Upper lobe of left lung (tissue), 6 donors: ENCODE data around the gene KLHL29. TPM values are rescaled to one million over a fixed set of nuclear protein-coding genes. Genes with fewer than 3 reads are reported as not detected.

ENCODE experiments used
- ATAC-seq, 2 donors: fragments of 200-7000 bp; cut with Tn5 transposase; one replicate each; pipeline ENCODE4 v1.9.1; 2022; ENCODE audit warnings: mild to moderate bottlenecking in 2 of 2, moderate library complexity in 2 of 2; ENCODE audit not compliant: low FRiP score in 2 of 2
- DNase-seq, 2 donors: peaks; one replicate each; pipeline ENCODE4 v3.0.0-alpha.2; 2019 to 2020
- H3K27ac ChIP-seq, 4 donors: fragments of 200-600 bp; sonication (generic); one replicate each; pipeline ENCODE4 v1.5.1; 2016 to 2019
- H3K27me3 ChIP-seq, 4 donors: fragments of 200-600 bp; sonication (generic); one replicate each; pipeline ENCODE4 v1.5.1; 2017 to 2019
- H3K36me3 ChIP-seq, 4 donors: fragments of 200-600 bp; sonication (generic); one replicate each; pipeline ENCODE4 v1.5.1; 2016 to 2019
- H3K4me1 ChIP-seq, 4 donors: fragments of 200-600 bp; sonication (generic); one replicate each; pipeline ENCODE4 v1.5.1; 2018 to 2019
- H3K4me3 ChIP-seq, 4 donors: fragments of 200-600 bp; sonication (generic); one replicate each; pipeline ENCODE4 v1.5.1; 2017 to 2019; ENCODE audit warnings: mild to moderate bottlenecking in 2 of 4, moderate library complexity in 1 of 4
- H3K9me3 ChIP-seq, 4 donors: fragments of 200-600 bp; sonication (generic); one replicate each; pipeline ENCODE4 v1.5.1; 2018 to 2019
- CTCF ChIP-seq, 6 experiments: fragments of 450-650 bp in 4 of 6; fragments of 200-600 bp in 2 of 6; sonication (generic) in 2 of 6; IDR thresholded peaks; one replicate each; pipeline ENCODE4 v1.5.1; 2016 to 2019; ENCODE audit warnings: antibody characterized with exemption in 6 of 6
- EP300 ChIP-seq, 4 donors: sonication (generic); formaldehyde crosslinking; IDR thresholded peaks; one replicate each; pipeline ENCODE4 v1.5.1; 2017; ENCODE audit warnings: antibody characterized with exemption in 4 of 4, control low read depth in 2 of 4
- POLR2A ChIP-seq, 4 donors: fragments of 450-650 bp; IDR thresholded peaks; one replicate each; pipeline ENCODE4 v1.5.1; 2016 to 2017; ENCODE audit warnings: antibody characterized with exemption in 4 of 4, mild to moderate bottlenecking in 2 of 4
- POLR2AphosphoS5 ChIP-seq, 2 donors: sonication (generic); formaldehyde crosslinking; IDR thresholded peaks; one replicate each; pipeline ENCODE4 v1.5.1; 2017; ENCODE audit warnings: antibody characterized with exemption in 2 of 2
- WGBS, 2 donors: methylation state at CpG; one replicate each; pipeline ENCODE4 v1.1.5; 2017 to 2018; 5-methylcytosine and 5-hydroxymethylcytosine counted together
- total RNA-seq, 6 donors: library from RNA; depleted of rRNA in 4 of 6; stranded (reverse); fragments of >200 nt in 4 of 6; gene quantifications; one replicate each; pipeline versions ENCODE4 v1.1.0 to v1.2.1, GENCODE V29; 2016 to 2021
- donor health status: DM: no; HTN: no; CAD: no; lungs with moderate emphysema.
- donor health status: DM: no; HTN: yes; CAD: no; lungs with severe emphysema.

KLHL29 gene
- total RNA-seq, 6 donors from 2014 or later = 8.6 to 34.4 (median 18.2) TPM

- no peaks in the 10 kb centered on the region for H3K27me3 ChIP-seq
- ATAC-seq = no peak
- H3K4me1 ChIP-seq = peaks cover 0 to 16% (median 6%) of the 10 kb centered on the region in 4 donors
- H3K27ac ChIP-seq = no peak overlapping the region
- no peak for DNase-seq
- TF ChIP-seq CTCF (IDR thresholded peaks at IDR 0.05) (no peak), EP300 (IDR thresholded peaks at IDR 0.05) (no peak), POLR2A (IDR thresholded peaks at IDR 0.05) (no peak), POLR2AphosphoS5 (IDR thresholded peaks at IDR 0.05) (no peak)
- 87% methylated on average over 13 of the region's 13 CpGs for WGBS, 2 donors
- no peaks in the 10 kb centered on the region for H3K36me3 ChIP-seq
- no peak overlapping the region for H3K4me3 ChIP-seq
- H3K9me3 ChIP-seq = no peaks in the 10 kb centered on the region
Measured at GRCh38 chr2:23457990-23458682, 73.2 kb downstream of the KLHL29 start.

DNA sequence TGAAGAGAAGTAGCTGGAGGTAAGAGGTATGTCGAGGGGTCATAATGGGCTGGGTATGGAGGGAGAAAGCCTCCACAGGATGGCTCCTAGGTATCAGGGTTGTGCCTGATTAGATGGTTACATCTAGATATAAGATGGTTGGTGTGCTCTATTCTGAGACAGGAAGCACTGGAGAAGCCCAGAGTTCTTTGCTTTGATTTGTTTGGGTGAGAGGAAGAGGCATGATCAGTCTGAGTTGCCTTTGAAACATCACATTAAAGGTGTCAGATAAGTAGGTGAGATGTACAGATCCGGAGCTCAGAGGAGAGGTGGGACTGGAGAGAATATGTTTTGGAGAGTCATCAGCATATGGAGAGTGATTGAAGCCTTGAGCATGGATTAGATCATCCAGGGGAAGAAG lies 74.1 kb downstream of the KLHL29 start:
- Histone ChIP-seq H3K36me3 (no peaks in the 10 kb centered on the region), H3K27ac (no peak overlapping the region), H3K4me3 (no peak overlapping the region), H3K27me3 (no peaks in the 10 kb centered on the region), H3K4me1 (peaks cover 0 to 10% (median 1%) of the 10 kb centered on the region in 4 donors), H3K9me3 (no peaks in the 10 kb centered on the region)
- no peak for ATAC-seq
- TF ChIP-seq CTCF (IDR thresholded peaks at IDR 0.05) (no peak), POLR2A (IDR thresholded peaks at IDR 0.05) (no peak), EP300 (IDR thresholded peaks at IDR 0.05) (no peak), POLR2AphosphoS5 (IDR thresholded peaks at IDR 0.05) (no peak)
- WGBS, 2 donors = 76 to 82% methylated on average over 2 of the region's 2 CpGs
- no peak for DNase-seq

- no peak overlapping the region for H3K27ac ChIP-seq
- no peaks in the 10 kb centered on the region for H3K27me3 ChIP-seq
- no peaks in the 10 kb centered on the region for H3K4me1 ChIP-seq
- no peak overlapping the region for H3K4me3 ChIP-seq
- ATAC-seq (no peak), DNase-seq (no peak)
- WGBS, 2 donors = 79 to 100% methylated on average over 1 of the region's 1 CpG
- H3K9me3 ChIP-seq = no peaks in the 10 kb centered on the region
- no peak for TF ChIP-seq EP300 (IDR thresholded peaks at IDR 0.05)
- peak in 3 of 6 experiments; percentile 7 to 24 (median 24) for TF ChIP-seq CTCF (IDR thresholded peaks at IDR 0.05)
- no peaks in the 10 kb centered on the region for H3K36me3 ChIP-seq
Measured at GRCh38 chr2:23460228-23460627, 75.2 kb downstream of the KLHL29 start.

- Histone ChIP-seq H3K9me3 (no peaks in the 10 kb centered on the region), H3K4me3 (no peak overlapping the region), H3K4me1 (no peaks in the 10 kb centered on the region), H3K27ac (no peak overlapping the region), H3K36me3 (no peaks in the 10 kb centered on the region), H3K27me3 (no peaks in the 10 kb centered on the region)
- WGBS, 2 donors = 75 to 82% methylated on average over 5 of the region's 5 CpGs
- TF ChIP-seq POLR2A (IDR thresholded peaks at IDR 0.05) = no peak
- no peak for TF ChIP-seq EP300 (IDR thresholded peaks at IDR 0.05)
- no peak for TF ChIP-seq CTCF (IDR thresholded peaks at IDR 0.05)
- no peak for TF ChIP-seq POLR2AphosphoS5 (IDR thresholded peaks at IDR 0.05)
- DNase-seq (no peak), ATAC-seq (no peak)
Measured at GRCh38 chr2:23460993-23461392, 76.0 kb downstream of the KLHL29 start.

GRCh38 chr2:23464156-23464555 lies 79.2 kb downstream of the KLHL29 start:
- no peaks in the 10 kb centered on the region for H3K36me3 ChIP-seq
- TF ChIP-seq CTCF (IDR thresholded peaks at IDR 0.05) (no peak), POLR2A (IDR thresholded peaks at IDR 0.05) (no peak), POLR2AphosphoS5 (IDR thresholded peaks at IDR 0.05) (no peak), EP300 (IDR thresholded peaks at IDR 0.05) (no peak)
- no peaks in the 10 kb centered on the region for H3K27me3 ChIP-seq
- 20 to 36% methylated on average over 5 to 6 of the region's 6 CpGs for WGBS, 2 donors
- H3K27ac ChIP-seq = no peak overlapping the region
- no peak for ATAC-seq
- H3K9me3 ChIP-seq = no peaks in the 10 kb centered on the region
- DNase-seq = no peak
- no peak overlapping the region for H3K4me3 ChIP-seq
- H3K4me1 ChIP-seq = no peaks in the 10 kb centered on the region
